Ishikawa (cell line): ENCODE data around the gene HCST.

ENCODE experiments used
- CEBPB ChIP-seq: IDR thresholded peaks from 2 replicates; pipeline ENCODE4 v1.6.1; 2012
- CREB1 ChIP-seq: IDR thresholded peaks from 2 replicates; pipeline ENCODE4 v1.6.1; 2012; ENCODE audit warnings: low read depth
- EGR1 ChIP-seq: IDR thresholded peaks from 2 replicates; pipeline ENCODE4 v1.6.1; 2012
- EP300 ChIP-seq: IDR thresholded peaks from 2 replicates; pipeline ENCODE4 v1.6.1; 2012; ENCODE audit warnings: borderline replicate concordance
- FOXM1 ChIP-seq: IDR thresholded peaks from 2 replicates; pipeline ENCODE4 v1.6.1; 2012; ENCODE audit warnings: low read depth, borderline replicate concordance
- NFIC ChIP-seq: IDR thresholded peaks from 2 replicates; pipeline ENCODE4 v1.6.1; 2012
- RAD21 ChIP-seq: IDR thresholded peaks from 2 replicates; pipeline ENCODE4 v1.6.1; 2012; ENCODE audit warnings: low read depth
- TAF1 ChIP-seq: IDR thresholded peaks from 2 replicates; pipeline ENCODE4 v1.6.1; 2012; ENCODE audit warnings: low read depth, mild to moderate bottlenecking
- TCF12 ChIP-seq: IDR thresholded peaks from 2 replicates; pipeline ENCODE4 v1.6.1; 2012; ENCODE audit warnings: low read depth
- TEAD4 ChIP-seq: IDR thresholded peaks from 2 replicates; pipeline ENCODE4 v1.6.1; 2012
- ZBTB7A ChIP-seq: IDR thresholded peaks from 2 replicates; pipeline ENCODE4 v1.6.1; 2012; ENCODE audit warnings: low read depth
- TF ChIP-seq, protein P1 (sequence below): IDR thresholded peaks from 2 replicates; pipeline ENCODE4 v1.6.1; 2012; ENCODE audit warnings: low read depth, mild to moderate bottlenecking
- TF ChIP-seq, protein P2 (sequence below): IDR thresholded peaks from 2 replicates; pipeline ENCODE4 v1.6.1; 2012
- TF ChIP-seq, protein P3 (sequence below): IDR thresholded peaks from 2 replicates; pipeline ENCODE4 v1.6.1; 2012

DNA sequence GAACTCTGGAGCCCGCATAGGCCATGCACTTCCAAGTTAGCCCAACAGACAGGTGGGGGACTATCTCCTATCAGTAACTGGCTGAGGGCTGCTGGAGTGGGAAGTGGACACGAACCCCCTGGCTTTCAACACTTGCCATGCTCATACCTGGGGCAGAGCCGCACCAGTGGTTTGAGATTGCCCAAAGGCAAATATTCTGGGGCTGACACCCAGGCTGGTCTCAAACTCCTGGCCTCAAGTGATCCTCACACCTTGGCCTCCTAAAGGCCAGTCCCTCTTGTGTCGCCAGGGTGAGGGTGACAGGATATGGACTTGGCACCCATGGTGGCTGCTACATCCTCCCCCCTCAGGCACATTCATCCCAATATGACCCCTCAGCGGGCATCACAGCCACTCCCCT, 15.1 kb upstream of the HCST start:
- TF ChIP-seq TEAD4 (no peak), EP300 (no peak), EGR1 (no peak), NFIC (no peak), TCF12 (no peak), RAD21 (no peak), TAF1 (no peak), CEBPB (no peak), ZBTB7A (no peak), FOXM1 (no peak), CREB1 (no peak)
- TF ChIP-seq, protein P1, sequence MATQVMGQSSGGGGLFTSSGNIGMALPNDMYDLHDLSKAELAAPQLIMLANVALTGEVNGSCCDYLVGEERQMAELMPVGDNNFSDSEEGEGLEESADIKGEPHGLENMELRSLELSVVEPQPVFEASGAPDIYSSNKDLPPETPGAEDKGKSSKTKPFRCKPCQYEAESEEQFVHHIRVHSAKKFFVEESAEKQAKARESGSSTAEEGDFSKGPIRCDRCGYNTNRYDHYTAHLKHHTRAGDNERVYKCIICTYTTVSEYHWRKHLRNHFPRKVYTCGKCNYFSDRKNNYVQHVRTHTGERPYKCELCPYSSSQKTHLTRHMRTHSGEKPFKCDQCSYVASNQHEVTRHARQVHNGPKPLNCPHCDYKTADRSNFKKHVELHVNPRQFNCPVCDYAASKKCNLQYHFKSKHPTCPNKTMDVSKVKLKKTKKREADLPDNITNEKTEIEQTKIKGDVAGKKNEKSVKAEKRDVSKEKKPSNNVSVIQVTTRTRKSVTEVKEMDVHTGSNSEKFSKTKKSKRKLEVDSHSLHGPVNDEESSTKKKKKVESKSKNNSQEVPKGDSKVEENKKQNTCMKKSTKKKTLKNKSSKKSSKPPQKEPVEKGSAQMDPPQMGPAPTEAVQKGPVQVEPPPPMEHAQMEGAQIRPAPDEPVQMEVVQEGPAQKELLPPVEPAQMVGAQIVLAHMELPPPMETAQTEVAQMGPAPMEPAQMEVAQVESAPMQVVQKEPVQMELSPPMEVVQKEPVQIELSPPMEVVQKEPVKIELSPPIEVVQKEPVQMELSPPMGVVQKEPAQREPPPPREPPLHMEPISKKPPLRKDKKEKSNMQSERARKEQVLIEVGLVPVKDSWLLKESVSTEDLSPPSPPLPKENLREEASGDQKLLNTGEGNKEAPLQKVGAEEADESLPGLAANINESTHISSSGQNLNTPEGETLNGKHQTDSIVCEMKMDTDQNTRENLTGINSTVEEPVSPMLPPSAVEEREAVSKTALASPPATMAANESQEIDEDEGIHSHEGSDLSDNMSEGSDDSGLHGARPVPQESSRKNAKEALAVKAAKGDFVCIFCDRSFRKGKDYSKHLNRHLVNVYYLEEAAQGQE: no peak
- TF ChIP-seq, protein P2, sequence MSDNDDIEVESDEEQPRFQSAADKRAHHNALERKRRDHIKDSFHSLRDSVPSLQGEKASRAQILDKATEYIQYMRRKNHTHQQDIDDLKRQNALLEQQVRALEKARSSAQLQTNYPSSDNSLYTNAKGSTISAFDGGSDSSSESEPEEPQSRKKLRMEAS: no peak
- TF ChIP-seq, protein P3, sequence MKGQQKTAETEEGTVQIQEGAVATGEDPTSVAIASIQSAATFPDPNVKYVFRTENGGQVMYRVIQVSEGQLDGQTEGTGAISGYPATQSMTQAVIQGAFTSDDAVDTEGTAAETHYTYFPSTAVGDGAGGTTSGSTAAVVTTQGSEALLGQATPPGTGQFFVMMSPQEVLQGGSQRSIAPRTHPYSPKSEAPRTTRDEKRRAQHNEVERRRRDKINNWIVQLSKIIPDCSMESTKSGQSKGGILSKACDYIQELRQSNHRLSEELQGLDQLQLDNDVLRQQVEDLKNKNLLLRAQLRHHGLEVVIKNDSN: no peak
